HG02884 (cell line): ENCODE measurements around the gene SHROOM2.

Experiments
- ATAC-seq: cut with Tn5 transposase; IDR thresholded peaks from one replicate; pipeline ENCODE4 v1.9.1; 2021; ENCODE audit warnings: mild to moderate bottlenecking, moderate library complexity; ENCODE audit not compliant: unreplicated experiment

SHROOM2 gene

DNA sequence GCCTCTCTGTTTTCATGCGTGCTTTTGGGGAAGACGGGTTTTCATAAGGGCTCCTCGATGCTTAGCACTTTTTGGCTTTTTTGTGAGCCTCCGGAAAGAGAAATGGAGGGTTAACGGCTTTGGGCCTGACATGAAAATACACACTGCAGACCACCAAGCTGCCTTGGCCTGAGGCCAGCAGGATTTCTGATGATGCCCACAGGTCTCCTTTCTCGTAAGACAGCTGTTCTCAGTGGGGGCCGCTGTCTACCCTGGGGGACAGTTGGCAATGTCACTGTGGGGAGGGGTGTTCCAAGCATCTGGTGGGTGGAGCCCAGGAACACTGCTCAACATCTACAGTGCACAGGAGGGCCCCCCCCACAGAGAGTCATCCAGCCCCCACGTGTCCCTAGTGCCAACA lies 151.5 kb downstream of the SHROOM2 start:
- ATAC-seq, result no peak

DNA sequence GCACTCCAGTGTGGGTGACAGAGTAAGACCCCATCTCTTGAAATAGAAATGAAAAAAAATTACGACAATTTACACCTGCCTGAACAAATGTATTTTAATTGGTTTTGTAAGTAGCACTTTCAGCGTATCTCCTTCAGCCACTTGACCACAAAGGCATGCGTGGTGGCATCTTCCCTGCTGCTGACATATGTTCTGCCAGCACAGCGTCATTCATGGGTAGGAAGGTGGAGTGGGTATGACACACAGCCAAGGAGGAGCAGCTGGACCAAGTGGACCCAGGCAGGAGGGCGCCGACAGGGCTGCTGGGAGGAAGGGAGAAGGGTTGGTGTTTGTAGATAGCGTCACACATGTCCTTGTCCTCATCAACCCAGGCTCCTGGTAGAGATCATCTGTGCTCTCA lies 152.3 kb downstream of the SHROOM2 start:
- ATAC-seq, result no peak

GRCh38 chrX:9940421-9940820 lies 154.2 kb downstream of the SHROOM2 start:
- ATAC-seq, result no peak

DNA sequence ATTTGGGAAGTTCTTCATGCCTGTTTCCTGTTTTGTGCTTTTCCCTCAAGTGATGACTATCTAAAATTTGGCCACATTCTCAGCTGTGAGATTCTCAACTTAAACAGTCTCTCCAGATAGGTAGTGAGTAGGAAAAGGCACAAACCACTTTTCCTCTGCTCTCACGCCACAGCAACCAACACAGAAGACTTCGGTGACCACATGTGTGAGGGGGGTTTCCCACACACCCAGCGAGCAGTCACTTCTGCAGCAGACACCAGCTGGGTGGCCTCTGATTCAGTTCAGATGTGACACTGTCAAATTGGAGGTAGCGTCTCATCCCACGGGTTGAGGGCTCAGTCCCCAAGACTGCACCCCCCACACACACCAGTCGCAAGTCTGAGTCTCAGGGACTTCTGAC lies 155.9 kb downstream of the SHROOM2 start:
- peak; percentile 92 for ATAC-seq

GRCh38 chrX:9943420-9943819 lies 157.2 kb downstream of the SHROOM2 start:
- ATAC-seq, result no peak

GRCh38 chrX:9947131-9947794 lies 161.0 kb downstream of the SHROOM2 start:
- no peak for ATAC-seq

- no peak for ATAC-seq
Observed at GRCh38 chrX:9948406-9948805, 162.2 kb downstream of the SHROOM2 start.

GRCh38 chrX:9952300-9952699 lies 166.1 kb downstream of the SHROOM2 start:
- ATAC-seq, result no peak

DNA sequence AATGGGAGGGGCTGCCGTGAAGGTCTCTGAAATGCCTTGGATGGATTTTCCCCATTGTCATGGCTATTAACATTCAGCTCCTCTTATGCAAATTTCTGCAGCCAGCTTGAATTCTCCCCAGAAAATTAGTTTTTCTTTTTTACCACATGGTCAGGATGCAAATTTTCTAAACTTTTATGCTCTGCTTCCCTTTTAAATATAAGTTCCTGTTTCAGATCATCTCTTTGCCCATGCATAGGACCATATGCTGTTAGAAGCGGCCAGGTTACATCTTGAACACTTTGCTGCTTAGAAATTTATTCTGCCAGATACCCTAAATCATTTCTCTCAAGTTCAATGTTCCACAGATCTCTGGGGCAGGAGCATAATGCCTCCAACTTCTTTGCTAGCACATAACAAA lies 167.2 kb downstream of the SHROOM2 start:
- ATAC-seq, result no peak

GRCh38 chrX:9955506-9955905 lies 169.3 kb downstream of the SHROOM2 start:
- no peak for ATAC-seq

DNA sequence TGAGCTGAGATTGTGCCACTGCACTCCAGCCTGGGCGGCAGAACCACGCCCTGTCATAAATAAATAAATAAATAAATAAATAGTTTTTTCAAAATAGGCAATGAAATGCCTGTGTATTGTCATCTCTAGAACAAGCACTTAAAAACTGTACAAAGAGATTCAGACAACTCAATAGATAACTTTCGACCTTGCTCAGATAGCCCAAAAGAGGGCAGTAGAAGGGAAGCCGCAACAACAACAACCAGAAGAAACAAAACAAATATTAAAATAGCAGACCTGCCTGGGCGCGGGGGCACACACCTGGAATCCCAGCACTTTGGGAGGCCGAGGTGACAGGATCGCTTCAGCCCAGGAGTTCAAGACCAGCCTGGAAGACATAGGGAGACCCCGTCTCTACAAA lies 171.5 kb downstream of the SHROOM2 start:
- ATAC-seq, result no peak

DNA sequence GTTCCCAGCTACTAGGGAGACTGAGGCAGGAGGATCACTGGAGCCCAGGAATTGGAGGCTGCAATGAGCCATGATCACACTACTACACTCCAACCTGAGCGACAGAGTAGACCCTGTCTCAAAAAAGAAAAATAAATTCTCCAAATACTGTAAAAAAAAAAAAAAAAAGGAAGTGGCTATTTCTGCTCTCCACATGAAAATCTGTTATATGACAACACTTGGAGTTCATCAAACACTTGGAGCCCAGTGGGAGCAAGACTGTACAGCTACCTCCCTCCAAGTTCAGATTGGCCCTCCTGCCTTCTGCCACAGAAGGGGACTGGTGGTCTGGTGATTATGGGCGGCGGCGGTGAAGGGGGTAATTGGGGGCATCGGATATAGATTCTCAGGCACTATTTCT lies 172.0 kb downstream of the SHROOM2 start:
- no peak for ATAC-seq

DNA sequence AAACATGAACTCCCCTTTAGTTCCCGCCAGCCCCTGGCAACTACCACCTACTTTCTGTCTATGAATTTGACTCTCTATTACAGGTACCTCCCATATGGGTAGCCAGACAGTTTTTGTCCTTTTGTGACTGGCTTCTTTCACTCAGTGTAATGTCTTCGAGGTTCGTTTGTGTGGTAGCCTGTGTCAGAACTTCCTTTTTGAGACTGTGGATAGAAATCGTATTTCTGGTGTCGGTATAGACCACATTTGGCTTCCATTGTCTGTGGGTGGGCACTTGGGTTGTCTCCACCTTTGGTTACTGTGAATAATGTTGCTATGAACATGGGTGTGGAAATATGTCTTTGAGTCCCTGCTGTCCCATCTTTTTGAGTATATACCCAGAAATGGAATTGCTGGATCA lies 175.5 kb downstream of the SHROOM2 start:
- no peak for ATAC-seq

DNA sequence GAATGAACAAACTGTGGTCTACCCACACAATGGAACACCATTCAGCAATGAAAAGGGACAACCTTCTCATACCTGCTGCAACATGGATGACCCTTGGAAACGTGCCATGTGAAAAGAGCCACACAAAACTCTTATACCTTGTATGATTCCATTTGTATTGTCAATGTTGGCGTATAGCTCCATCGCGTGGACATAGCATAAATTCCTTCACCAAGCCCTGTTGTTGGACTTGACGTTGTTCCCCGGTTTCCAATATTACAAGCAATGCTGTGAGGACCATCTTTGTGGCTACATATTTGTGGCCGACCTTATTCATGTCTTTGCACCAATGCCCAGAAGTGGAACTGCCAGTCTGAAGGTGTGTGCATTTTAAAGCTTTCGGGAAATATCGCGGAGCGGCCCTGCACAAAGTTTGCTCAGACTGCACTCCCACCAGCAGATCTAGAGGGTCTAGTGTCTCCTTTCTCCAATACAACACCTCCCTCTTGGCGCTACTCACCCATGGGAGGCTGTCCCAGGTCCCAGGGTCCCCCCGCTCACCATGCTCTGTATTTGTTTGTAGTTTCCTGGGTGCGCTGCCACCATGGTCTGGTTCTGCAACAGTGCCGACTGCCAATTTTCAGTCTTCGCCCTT lies 180.7 kb downstream of the SHROOM2 start, which contains the start of gene CLDN34:
Gene CLDN34, plus strand, starts transcription at position 584 of the 634 bp plus-strand sequence. Its CDS starts 0 bp downstream, at position 584.
- ATAC-seq, result no peak

DNA sequence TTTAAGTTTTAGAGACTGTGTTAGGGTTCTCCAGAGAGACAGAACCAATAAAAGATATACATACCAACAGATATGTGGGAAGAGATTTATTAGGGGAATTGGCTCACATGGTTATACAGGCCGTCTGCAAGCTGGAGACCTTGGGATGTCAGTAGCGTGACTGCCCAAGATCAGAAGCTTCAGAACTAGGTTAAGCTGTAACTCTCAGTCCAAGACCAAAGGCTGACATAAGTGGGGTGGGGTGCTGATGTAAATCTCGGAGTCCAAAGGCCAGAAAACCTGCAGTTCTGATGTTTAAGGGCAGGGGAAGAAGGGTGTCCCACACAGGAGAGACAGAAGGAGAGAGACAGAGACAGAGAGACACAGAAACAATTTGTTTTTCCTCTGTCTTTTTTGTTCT lies 191.4 kb downstream of the SHROOM2 start:
- no peak for ATAC-seq

- no peak for ATAC-seq
Observed at GRCh38 chrX:9980401-9980800, 194.2 kb downstream of the SHROOM2 start.

GRCh38 chrX:9980927-9981326 lies 194.7 kb downstream of the SHROOM2 start:
- ATAC-seq, result no peak

- ATAC-seq, result no peak
Observed at GRCh38 chrX:9983441-9983840, 197.2 kb downstream of the SHROOM2 start.

GRCh38 chrX:9983846-9984245 lies 197.6 kb downstream of the SHROOM2 start:
- ATAC-seq, result no peak

GRCh38 chrX:9988762-9989161 lies 202.5 kb downstream of the SHROOM2 start:
- no peak for ATAC-seq

DNA sequence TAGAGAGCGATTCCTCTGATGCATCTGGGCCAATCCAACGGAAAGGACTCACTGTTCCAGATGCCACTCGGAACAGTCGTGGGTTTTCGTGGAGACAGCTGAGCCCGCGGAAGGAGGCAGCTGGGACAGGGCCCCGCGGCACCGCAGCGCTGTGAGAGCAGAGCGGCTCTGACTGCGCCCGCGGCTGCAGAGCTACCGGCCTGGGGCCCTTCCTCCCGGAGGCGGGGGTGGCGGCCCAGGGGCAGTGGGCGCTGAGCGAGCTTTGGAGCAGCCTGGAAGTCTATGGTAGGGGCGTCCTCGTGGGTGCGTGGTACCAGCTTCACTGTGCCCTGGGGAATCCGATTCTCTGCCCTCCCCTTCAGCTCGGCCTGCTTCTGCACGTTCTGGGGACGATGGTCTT lies 205.8 kb downstream of the SHROOM2 start:
- ATAC-seq, result no peak

DNA sequence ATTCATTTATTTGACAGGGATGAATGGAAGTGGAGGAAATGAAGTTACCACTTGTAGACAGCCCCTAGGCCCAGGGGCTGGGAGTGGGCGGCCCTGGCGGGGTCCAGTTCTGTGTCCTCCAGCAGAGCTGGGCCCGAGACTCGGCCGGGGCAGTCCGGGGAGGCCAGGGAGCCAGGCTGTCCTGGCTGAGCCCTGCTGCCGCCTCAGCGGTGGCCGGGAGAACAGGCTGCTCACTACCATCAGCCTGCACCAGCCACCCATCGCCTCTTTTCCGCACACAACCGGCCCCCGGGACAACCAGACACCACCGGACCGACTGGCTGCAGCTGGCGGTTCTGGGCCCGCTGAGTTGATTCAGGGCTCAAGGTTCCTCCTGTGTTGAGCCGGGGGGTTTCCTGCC lies 206.5 kb downstream of the SHROOM2 start:
- no peak for ATAC-seq

- no peak for ATAC-seq
Observed at GRCh38 chrX:9995855-9996339, 209.7 kb downstream of the SHROOM2 start.
